DOHH2 (cell line): Measurements from ENCODE around the gene IRF4.

Source experiments
- H3F3A ChIP-seq: fragments of 200-600 bp; sonication (generic), shearing (Covaris generic); 2 replicates; pipeline ENCODE4 v1.6.0; 2016; ENCODE audit warnings: antibody characterized with exemption, mild to moderate bottlenecking; ENCODE audit not compliant: control insufficient read depth, insufficient read depth
- H3K27ac ChIP-seq: fragments of 200-600 bp; sonication (generic); 2 replicates; pipeline ENCODE4 v1.5.1; 2014; ENCODE audit warnings: low read depth, mild to moderate bottlenecking, low read length, moderate library complexity
- H3K27me3 ChIP-seq: fragments of 200-600 bp; sonication (generic); 2 replicates; pipeline ENCODE4 v1.6.1; 2014; ENCODE audit warnings: mild to moderate bottlenecking, low read length, mixed read lengths; ENCODE audit not compliant: control insufficient read depth
- H3K36me3 ChIP-seq: fragments of 200-600 bp; sonication (generic); 2 replicates; pipeline ENCODE4 v1.6.1; 2014; ENCODE audit warnings: mild to moderate bottlenecking, low read length, moderate library complexity, mixed read lengths; ENCODE audit not compliant: control insufficient read depth
- H3K4me1 ChIP-seq: fragments of 200-600 bp; sonication (generic); 2 replicates; pipeline ENCODE4 v1.6.1; 2014; ENCODE audit warnings: mild to moderate bottlenecking, low read length, mixed read lengths; ENCODE audit not compliant: control insufficient read depth
- H3K4me2 ChIP-seq: fragments of 200-600 bp; sonication (generic); 2 replicates; pipeline ENCODE4 v1.6.0; 2014; ENCODE audit warnings: mild to moderate bottlenecking, low read length, moderate library complexity
- H3K4me3 ChIP-seq: fragments of 200-600 bp; sonication (generic); 2 replicates; pipeline ENCODE4 v1.5.1; 2014; ENCODE audit warnings: mild to moderate bottlenecking, low read length, mixed read lengths
- H3K79me2 ChIP-seq: fragments of 200-600 bp; sonication (generic); 2 replicates; pipeline ENCODE4 v1.6.1; 2014; ENCODE audit warnings: mild to moderate bottlenecking, low read length, mixed read lengths; ENCODE audit not compliant: control insufficient read depth
- H3K9me2 ChIP-seq: fragments of 200-600 bp; sonication (generic); replicated peaks from 2 replicates; pipeline ENCODE4 v1.6.1; 2014; ENCODE audit warnings: mild to moderate bottlenecking, low read length, mixed read lengths; ENCODE audit not compliant: control insufficient read depth
- H3K9me3 ChIP-seq: fragments of 200-600 bp; sonication (generic); 2 replicates; pipeline ENCODE4 v1.6.1; 2014; ENCODE audit warnings: antibody characterized with exemption, low read length, mixed read lengths; ENCODE audit not compliant: control insufficient read depth, insufficient read depth
- H4K20me1 ChIP-seq: fragments of 200-600 bp; sonication (generic); 2 replicates; pipeline ENCODE4 v1.6.0; 2014; ENCODE audit warnings: low read depth, mild to moderate bottlenecking, antibody characterized with exemption, low read length, moderate library complexity; ENCODE audit not compliant: control insufficient read depth, insufficient read depth
- EZH2phosphoT487 ChIP-seq: fragments of 200-600 bp; sonication (generic); IDR thresholded peaks from 2 replicates; pipeline ENCODE4 v1.6.1; 2017; ENCODE audit warnings: borderline replicate concordance, mild to moderate bottlenecking, antibody characterized with exemption, low read length, moderate library complexity, mixed read lengths
- TF ChIP-seq, protein P1 (sequence below): fragments of 200-600 bp; sonication (generic); IDR thresholded peaks from one replicate; pipeline ENCODE4 v1.5.1; 2014; ENCODE audit warnings: antibody characterized with exemption, mild to moderate bottlenecking, low read depth, low read length; ENCODE audit not compliant: poor library complexity, severe bottlenecking

The IRF4 gene

DNA sequence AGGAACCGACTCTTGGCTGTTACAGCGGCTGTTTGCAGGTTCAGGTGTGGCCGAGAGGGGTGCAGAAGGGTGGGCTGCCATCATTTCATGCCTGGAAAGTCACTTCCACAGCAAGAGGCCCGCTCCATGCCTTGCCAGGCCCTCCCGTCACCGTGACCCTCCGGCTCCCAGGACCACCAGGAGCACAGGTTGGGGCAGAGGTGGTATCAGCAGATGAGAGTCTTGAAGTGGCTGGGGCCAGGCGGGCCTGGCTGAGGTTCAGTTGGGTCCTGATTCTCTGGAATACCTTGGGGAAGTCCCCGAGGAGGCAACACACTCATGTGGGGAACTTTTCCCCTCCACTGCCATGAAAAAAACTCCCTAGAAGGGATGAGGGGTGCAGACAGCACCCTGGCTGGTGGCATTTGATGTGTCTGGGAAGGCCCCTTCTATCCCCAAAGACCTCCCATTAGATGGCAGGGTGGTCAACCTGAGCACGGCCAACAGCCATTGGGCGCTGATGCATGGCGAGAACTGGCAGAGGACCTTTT is 34.2 kb upstream of the IRF4 start:
- Histone ChIP-seq H3K27me3 (0 out of 2 replicates have a peak, but pooled peaks cover 3% of the 10 kb centered on the region), H3K4me1 (peaks cover 11% of the 10 kb centered on the region), H3K79me2 (no peaks in the 10 kb centered on the region), H3K9me2 (no peaks in the 10 kb centered on the region), H3K9me3 (peaks cover 2% of the 10 kb centered on the region; the same call in 1 of the 2 replicates), H3K4me2 (no peak overlapping the region), H3F3A (no peaks in the 10 kb centered on the region), H3K4me3 (no peak overlapping the region), H4K20me1 (no peaks in the 10 kb centered on the region), H3K27ac (no peak overlapping the region), H3K36me3 (no peaks in the 10 kb centered on the region)
- no peak for TF ChIP-seq EZH2phosphoT487
- TF ChIP-seq, protein P1, sequence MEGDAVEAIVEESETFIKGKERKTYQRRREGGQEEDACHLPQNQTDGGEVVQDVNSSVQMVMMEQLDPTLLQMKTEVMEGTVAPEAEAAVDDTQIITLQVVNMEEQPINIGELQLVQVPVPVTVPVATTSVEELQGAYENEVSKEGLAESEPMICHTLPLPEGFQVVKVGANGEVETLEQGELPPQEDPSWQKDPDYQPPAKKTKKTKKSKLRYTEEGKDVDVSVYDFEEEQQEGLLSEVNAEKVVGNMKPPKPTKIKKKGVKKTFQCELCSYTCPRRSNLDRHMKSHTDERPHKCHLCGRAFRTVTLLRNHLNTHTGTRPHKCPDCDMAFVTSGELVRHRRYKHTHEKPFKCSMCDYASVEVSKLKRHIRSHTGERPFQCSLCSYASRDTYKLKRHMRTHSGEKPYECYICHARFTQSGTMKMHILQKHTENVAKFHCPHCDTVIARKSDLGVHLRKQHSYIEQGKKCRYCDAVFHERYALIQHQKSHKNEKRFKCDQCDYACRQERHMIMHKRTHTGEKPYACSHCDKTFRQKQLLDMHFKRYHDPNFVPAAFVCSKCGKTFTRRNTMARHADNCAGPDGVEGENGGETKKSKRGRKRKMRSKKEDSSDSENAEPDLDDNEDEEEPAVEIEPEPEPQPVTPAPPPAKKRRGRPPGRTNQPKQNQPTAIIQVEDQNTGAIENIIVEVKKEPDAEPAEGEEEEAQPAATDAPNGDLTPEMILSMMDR, result no peak

DNA sequence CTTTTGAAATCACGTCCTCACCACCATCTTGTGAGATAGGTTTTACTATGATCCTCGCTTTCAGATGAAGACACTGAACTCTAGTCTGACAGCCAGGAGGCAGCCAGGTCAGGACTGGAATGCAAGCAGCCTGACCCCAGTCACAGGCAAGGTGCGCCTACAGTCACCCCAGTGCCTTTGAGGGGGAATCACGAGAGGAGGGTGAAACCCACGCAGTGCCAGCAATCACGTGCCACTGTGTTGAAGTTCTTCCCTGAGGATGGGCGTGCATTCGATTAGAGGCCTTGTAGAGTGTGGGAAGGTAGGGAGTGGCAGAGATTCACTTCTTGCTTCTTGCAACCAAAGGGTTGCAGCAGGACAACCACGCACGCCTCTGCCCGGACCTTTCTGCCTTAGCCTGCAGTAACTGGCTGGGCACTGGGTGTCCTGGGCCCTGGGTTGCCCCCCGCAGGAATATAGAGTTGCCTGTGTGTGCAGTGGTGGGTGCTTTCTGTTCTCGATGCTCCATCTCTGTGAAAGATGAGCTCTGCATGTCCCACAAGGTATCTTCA is 33.7 kb upstream of the IRF4 start:
- Histone ChIP-seq H3K4me3 (no peak overlapping the region), H3K9me3 (0 out of 2 replicates have a peak, but pooled peaks cover 2% of the 10 kb centered on the region), H3K9me2 (no peaks in the 10 kb centered on the region), H3K4me1 (peaks cover 11% of the 10 kb centered on the region), H3K27me3 (0 out of 2 replicates have a peak, but pooled peaks cover 3% of the 10 kb centered on the region), H3F3A (no peaks in the 10 kb centered on the region), H4K20me1 (no peaks in the 10 kb centered on the region), H3K4me2 (no peak overlapping the region), H3K79me2 (no peaks in the 10 kb centered on the region), H3K27ac (no peak overlapping the region), H3K36me3 (no peaks in the 10 kb centered on the region)
- TF ChIP-seq, protein P1, result no peak
- no peak for TF ChIP-seq EZH2phosphoT487

DNA sequence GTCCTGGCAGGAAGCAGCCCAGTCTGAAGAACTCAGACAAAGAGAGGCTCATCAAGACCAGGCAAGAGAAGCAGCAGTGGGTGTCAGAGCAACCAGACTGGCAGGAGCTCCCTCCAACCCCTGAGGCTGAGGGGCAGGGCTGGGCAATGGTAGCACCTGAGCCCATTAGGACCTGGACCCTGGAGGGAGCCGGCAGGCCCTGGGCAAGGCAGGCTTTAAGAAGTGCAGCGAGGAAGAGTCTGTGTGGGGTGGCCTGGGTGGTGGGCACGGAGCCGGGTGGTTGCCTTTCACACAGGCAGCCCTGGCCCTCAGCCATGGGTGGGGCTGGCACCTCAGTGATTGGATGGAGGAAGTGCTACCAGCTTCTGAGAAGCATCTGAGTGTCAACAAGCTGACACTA is 33.1 kb upstream of the IRF4 start:
- peaks cover 2% of the 10 kb centered on the region; the same call in 1 of the 2 replicates for H3K9me3 ChIP-seq
- H3K4me3 ChIP-seq, result no peak overlapping the region
- H3K4me2 ChIP-seq, result no peak overlapping the region
- no peaks in the 10 kb centered on the region for H3K36me3 ChIP-seq
- H3K9me2 ChIP-seq, result no peaks in the 10 kb centered on the region
- 0 out of 2 replicates have a peak, but pooled peaks cover 3% of the 10 kb centered on the region for H3K27me3 ChIP-seq
- H3K27ac ChIP-seq, result no peak overlapping the region
- TF ChIP-seq, protein P1, result no peak
- no peak for TF ChIP-seq EZH2phosphoT487
- no peaks in the 10 kb centered on the region for H3F3A ChIP-seq
- H4K20me1 ChIP-seq, result no peaks in the 10 kb centered on the region
- no peaks in the 10 kb centered on the region for H3K79me2 ChIP-seq
- peaks cover 11% of the 10 kb centered on the region for H3K4me1 ChIP-seq
